H1 (cell line): ENCODE measurements around the gene AMZ1. TPM values are rescaled to one million over a fixed set of nuclear protein-coding genes. Genes with fewer than 3 reads are reported as not detected.

Experiments
- CTCF ChIA-PET: fragments of 300-600 bp; sonication (Branson Sonifier 250); formaldehyde crosslinking; loops from one replicate; lab custom pipeline; 2021; ENCODE audit not compliant: partially characterized antibody; lab: Charles Lee
- POLR2A ChIA-PET: fragments of 300-600 bp; sonication (Branson Sonifier 250); formaldehyde crosslinking; loops from one replicate; lab custom pipeline; 2021; ENCODE audit warnings: inconsistent platforms; ENCODE audit not compliant: partially characterized antibody; lab: Charles Lee
- DNase-seq, 2 experiments: peaks; one replicate each; pipeline versions ENCODE4 v3.0.0 to v3.0.0-alpha.2; 2010 to 2022; ENCODE audit warnings: low spot score in 2 of 2, low read depth in 1 of 2, mixed read lengths in 1 of 2
- FAIRE-seq: peaks from 2 replicates; lab custom pipeline; 2011; peaks lifted over from hg19 to GRCh38; lab: Jason Lieb, UNC
- H2AFZ ChIP-seq: 2 replicates; pipeline ENCODE4 v1.8.1; 2012; ENCODE audit warnings: low read length, inconsistent platforms
- H2AK5ac ChIP-seq: 2 replicates; pipeline ENCODE4 v1.6.1; 2013; ENCODE audit warnings: low read depth, low read length
- H2BK120ac ChIP-seq: replicated peaks from 2 replicates; pipeline ENCODE3; 2013; ENCODE audit warnings: low read depth, low read length, inconsistent platforms
- H2BK12ac ChIP-seq: 2 replicates; pipeline ENCODE4 v1.6.1; 2013; ENCODE audit warnings: low read depth, low read length
- H2BK15ac ChIP-seq: 2 replicates; pipeline ENCODE4 v1.6.1; 2013; ENCODE audit warnings: low read length
- H2BK20ac ChIP-seq: 2 replicates; pipeline ENCODE4 v1.6.1; 2013; ENCODE audit warnings: low read length
- H2BK5ac ChIP-seq: 2 replicates; pipeline ENCODE4 v1.6.1; 2013; ENCODE audit warnings: low read depth, low read length
- H3K14ac ChIP-seq: 2 replicates; pipeline ENCODE4 v1.6.1; 2013; ENCODE audit warnings: inconsistent platforms; ENCODE audit not compliant: insufficient read length
- H3K18ac ChIP-seq: 2 replicates; pipeline ENCODE4 v1.6.1; 2013; ENCODE audit warnings: low read length; ENCODE audit errors: extremely low read depth
- H3K23ac ChIP-seq: 2 replicates; pipeline ENCODE4 v1.6.1; 2013; ENCODE audit warnings: inconsistent platforms; ENCODE audit not compliant: insufficient read length
- H3K23me2 ChIP-seq: 2 replicates; pipeline ENCODE4 v1.6.1; 2013; ENCODE audit warnings: low read depth, low read length
- H3K27ac ChIP-seq: 2 replicates; pipeline ENCODE4 v1.6.1; 2011; ENCODE audit warnings: low read depth, low read length, inconsistent platforms
- H3K27me3 ChIP-seq, 4 experiments: replicated peaks in 1 of 4; 1 replicate in 1 of 4; 2 replicates in 3 of 4; pipeline versions ENCODE4 v1.6.1 to v1.8.1; 2011 to 2013; ENCODE audit warnings: low read length in 3 of 4, mild to moderate bottlenecking in 3 of 4, inconsistent platforms in 2 of 4, mixed read lengths in 2 of 4, moderate library complexity in 1 of 4; ENCODE audit not compliant: control insufficient read depth in 3 of 4, insufficient read depth in 3 of 4; ENCODE audit errors: extremely low read depth in 1 of 4
- H3K36me3 ChIP-seq, 4 experiments: 2 replicates each; pipeline versions ENCODE4 v1.6.1 to v1.8.1; 2011 to 2013; ENCODE audit warnings: mild to moderate bottlenecking in 4 of 4, low read length in 3 of 4, moderate library complexity in 2 of 4, control low read depth in 1 of 4, inconsistent platforms in 1 of 4; ENCODE audit not compliant: insufficient read depth in 4 of 4, control insufficient read depth in 2 of 4
- H3K4ac ChIP-seq: replicated peaks from 2 replicates; pipeline ENCODE3; 2013; ENCODE audit warnings: low read length, low read depth, mixed read lengths, inconsistent platforms; ENCODE audit not compliant: insufficient read length
- H3K4me1 ChIP-seq, 4 experiments: replicated peaks in 1 of 4; 1 replicate in 1 of 4; 2 replicates in 3 of 4; pipeline versions ENCODE4 v1.6.1 to v1.8.1; 2011 to 2013; ENCODE audit warnings: low read length in 3 of 4, inconsistent platforms in 2 of 4, mixed read lengths in 1 of 4; ENCODE audit not compliant: insufficient read depth in 4 of 4, control insufficient read depth in 3 of 4
- H3K4me2 ChIP-seq, 2 experiments: 2 replicates each; pipeline versions ENCODE4 v1.6.1 to v1.8.1; 2011 to 2013; ENCODE audit warnings: low read depth in 2 of 2, low read length in 2 of 2, control low read depth in 1 of 2, inconsistent platforms in 1 of 2, mild to moderate bottlenecking in 1 of 2; ENCODE audit not compliant: insufficient read depth in 1 of 2
- H3K4me3 ChIP-seq, 4 experiments: fragments of 200-600, 300-600 bp in 1 of 4; sonication (generic), shearing (Covaris generic), sonication (Bioruptor Twin) in 1 of 4; 2 replicates each; pipeline versions ENCODE4 v1.5.1 to v1.8.1; 2011 to 2016; ENCODE audit warnings: low read length in 4 of 4, low read depth in 3 of 4, control low read depth in 2 of 4, inconsistent platforms in 2 of 4, mild to moderate bottlenecking in 2 of 4, mixed read lengths in 1 of 4, moderate library complexity in 1 of 4; ENCODE audit not compliant: insufficient read depth in 2 of 4; ENCODE audit errors: extremely low read depth in 1 of 4
- H3K56ac ChIP-seq: replicated peaks from 2 replicates; pipeline ENCODE3; 2013; ENCODE audit warnings: low read depth, mild to moderate bottlenecking, mixed read lengths, low read length, inconsistent platforms; ENCODE audit not compliant: insufficient read length
- H3K79me1 ChIP-seq: 2 replicates; pipeline ENCODE4 v1.6.1; 2013; ENCODE audit warnings: low read depth, low read length, control low read depth
- H3K79me2 ChIP-seq, 2 experiments: 2 replicates each; pipeline versions ENCODE4 v1.6.1 to v1.8.1; 2012 to 2013; ENCODE audit warnings: low read length in 2 of 2, mild to moderate bottlenecking in 2 of 2, inconsistent platforms in 1 of 2; ENCODE audit not compliant: insufficient read depth in 2 of 2, control insufficient read depth in 1 of 2
- H3K9ac ChIP-seq, 4 experiments: replicated peaks in 1 of 4; 1 replicate in 1 of 4; 2 replicates in 3 of 4; pipeline versions ENCODE4 v1.6.1 to v1.8.1; 2011 to 2013; ENCODE audit warnings: low read depth in 3 of 4, low read length in 3 of 4, control low read depth in 2 of 4, mild to moderate bottlenecking in 2 of 4, moderate library complexity in 2 of 4, inconsistent platforms in 1 of 4; ENCODE audit errors: extremely low read depth in 1 of 4
- H3K9me3 ChIP-seq, 2 experiments: 2 replicates each; pipeline versions ENCODE4 v1.6.1 to v1.8.1; 2012 to 2013; ENCODE audit warnings: mild to moderate bottlenecking in 2 of 2, moderate library complexity in 2 of 2, control low read depth in 1 of 2, inconsistent platforms in 1 of 2, low read depth in 1 of 2, low read length in 1 of 2, mixed read lengths in 1 of 2; ENCODE audit not compliant: insufficient read depth in 2 of 2
- H4K20me1 ChIP-seq, 2 experiments: replicated peaks in 1 of 2; 2 replicates each; pipeline versions ENCODE3 to v1.8.1; 2011 to 2013; ENCODE audit warnings: inconsistent platforms in 2 of 2, low read length in 2 of 2, mild to moderate bottlenecking in 1 of 2; ENCODE audit not compliant: insufficient read depth in 2 of 2, control insufficient read depth in 1 of 2
- H4K5ac ChIP-seq: 2 replicates; pipeline ENCODE4 v1.6.1; 2013; ENCODE audit warnings: low read length, low read depth, mixed read lengths, inconsistent platforms; ENCODE audit not compliant: insufficient read length
- H4K8ac ChIP-seq: 2 replicates; pipeline ENCODE4 v1.8.0; 2013; ENCODE audit warnings: mild to moderate bottlenecking, moderate library complexity, low read length, inconsistent platforms; ENCODE audit not compliant: insufficient read depth; ENCODE audit errors: extremely low read depth
- H4K91ac ChIP-seq: replicated peaks from 2 replicates; pipeline ENCODE3; 2013; ENCODE audit warnings: low read length, mixed read lengths, inconsistent platforms; ENCODE audit not compliant: insufficient read length
- CBX8 ChIP-seq: fragments of 300-800, 300-1000 bp; sonication (generic); IDR thresholded peaks from 2 replicates; pipeline ENCODE4 v1.7.1; 2016; ENCODE audit warnings: low read depth, low read length, borderline replicate concordance
- CTBP2 ChIP-seq: IDR thresholded peaks from 2 replicates; pipeline ENCODE4 v1.7.0; 2011; ENCODE audit warnings: borderline replicate concordance, mild to moderate bottlenecking, moderate library complexity, mixed read lengths, low read length; ENCODE audit not compliant: insufficient read depth, insufficient read length
- EP300 ChIP-seq, 2 experiments: IDR thresholded peaks; 1 replicate in 1 of 2; 2 replicates in 1 of 2; pipeline ENCODE4 v1.6.1; 2011 to 2012; ENCODE audit warnings: low read depth in 2 of 2, low read length in 2 of 2, mild to moderate bottlenecking in 2 of 2, borderline replicate concordance in 1 of 2, inconsistent platforms in 1 of 2, moderate library complexity in 1 of 2
- JUN ChIP-seq: IDR thresholded peaks from 2 replicates; pipeline ENCODE4 v1.6.1; 2011; ENCODE audit warnings: low read depth, mild to moderate bottlenecking, improper control_type of control experiment, low read length
- POU5F1 ChIP-seq: IDR thresholded peaks from 2 replicates; pipeline ENCODE4 v1.6.1; 2011; ENCODE audit warnings: low read depth, mild to moderate bottlenecking, low read length, moderate library complexity
- RFX5 ChIP-seq: IDR thresholded peaks from 2 replicates; pipeline ENCODE4 v1.6.1; 2011; ENCODE audit warnings: low read depth, low read length, improper control_type of control experiment, borderline replicate concordance
- SAP30 ChIP-seq: fragments of 300-600 bp; sonication (generic); IDR thresholded peaks from 2 replicates; pipeline ENCODE4 v1.7.1; 2012; ENCODE audit warnings: low read length, moderate library complexity, mild to moderate bottlenecking, inconsistent platforms; ENCODE audit not compliant: insufficient read depth, insufficient replicate concordance
- whole genome bisulfite sequencing, 2 experiments: shearing (Covaris generic) in 1 of 2; methylation state at CpG; one replicate each; pipeline versions ENCODE4 v1.1.6 to v1.1.7; 2013 to 2015; ENCODE audit warnings: low lambda C conversion rate in 2 of 2, mixed read lengths in 2 of 2, inconsistent platforms in 1 of 2, low coverage in 1 of 2, missing lambda C conversion rate in 1 of 2; ENCODE audit not compliant: insufficient replicate concordance in 2 of 2, insufficient coverage in 1 of 2, insufficient read length in 1 of 2; ENCODE audit errors: extremely low coverage in 1 of 2, missing lambda C conversion rate in 1 of 2; 5-methylcytosine and 5-hydroxymethylcytosine counted together
- polyA plus RNA-seq, 7 experiments: library from polyadenylated mRNA; depleted of rRNA in 3 of 7; stranded (reverse) in 5 of 7; unstranded in 2 of 7; fragments of >200 nt in 5 of 7; fragments of 200-250 nt in 2 of 7; gene quantifications; 1 replicate in 5 of 7; 2 replicates in 1 of 7; 4 replicates in 1 of 7; pipeline versions ENCODE4 v1.2.1 to v1.2.3, GENCODE V29; 2011 to 2013; ENCODE audit warnings: missing spikeins in 2 of 7, mixed read lengths in 2 of 7
- total RNA-seq: library from RNA; stranded (reverse); fragmentation: NEBNext Ultra II Directional; extraction: Animal tissue kit (Norgen Biotek cat#: 25700); gene quantifications from 2 replicates; pipeline ENCODE4 v1.2.1, GENCODE V29; 2021

Gene AMZ1
- total and polyA plus RNA-seq, 2 of the 8 experiments (the other 6 are each of a cell fraction or from before 2014, with no cell fraction given) = 0.59 to 1.4 TPM

- H3K23ac ChIP-seq = no peak overlapping the region
- ChIA-PET POLR2A (interaction anchor here (1.9 to 5.1 kb wide), 2 partner anchors 10 to 11 kb away, joined by 8 to 20 read pairs; no protein-coding TSS in a partner anchor), CTCF (interaction anchor here (0.5 to 4.2 kb wide), 11 partner anchors 13 to 239 kb away, joined by 3 to 29 read pairs (median 4); no protein-coding TSS in a partner anchor)
- no peaks in the 10 kb centered on the region for H3K9me3 ChIP-seq
- H2BK5ac ChIP-seq = no peak overlapping the region; the same call in 1 of the 2 replicates
- FAIRE-seq (no peak), DNase-seq (no peak)
- peaks cover 5% of the 10 kb centered on the region; the same call in 1 of the 2 replicates for H3K23me2 ChIP-seq
- no peak overlapping the region for H4K5ac ChIP-seq
- no peak overlapping the region for H2BK20ac ChIP-seq
- H3K36me3 ChIP-seq = peaks cover 9 to 37% (median 23%) of the 10 kb centered on the region in 4 experiments; a peak in 7 of 8 replicates
- 92% methylated on average over 24 of the region's 29 CpGs; no CpG with 5 or more reads in 1 of the 2 experiments for WGBS, 2 experiments
- H3K4me2 ChIP-seq = no peak overlapping the region
- no peak overlapping the region for H3K14ac ChIP-seq
- H4K91ac ChIP-seq = no peak overlapping the region
- no peak overlapping the region for H2BK120ac ChIP-seq
- no peak for TF ChIP-seq JUN
- TF ChIP-seq CTBP2 = no peak
- no peak for TF ChIP-seq RFX5
- no peak for TF ChIP-seq EP300 (IDR thresholded peaks at IDR 0.05; ENCODE audit: borderline replicate concordance in 1 of 2, low read depth in 2 of 2, low read length in 2 of 2)
- TF ChIP-seq SAP30 = no peak
- no peak for TF ChIP-seq POU5F1
- no peak for TF ChIP-seq CBX8
- no peak overlapping the region for H3K4me3 ChIP-seq
- H2BK12ac ChIP-seq = no peak overlapping the region
- no peaks in the 10 kb centered on the region for H3K4me1 ChIP-seq
- H2BK15ac ChIP-seq = no peak overlapping the region
- no peak overlapping the region for H3K9ac ChIP-seq
- H2AK5ac ChIP-seq = no peak overlapping the region
- peaks cover 0 to 24% of the 10 kb centered on the region in 2 experiments for H4K20me1 ChIP-seq
- no peak overlapping the region for H2AFZ ChIP-seq
- H3K56ac ChIP-seq = no peak overlapping the region
- no peaks in the 10 kb centered on the region for H3K79me2 ChIP-seq
- H3K4ac ChIP-seq = no peak overlapping the region
- H3K18ac ChIP-seq = no peak overlapping the region
- no peak overlapping the region for H4K8ac ChIP-seq
- no peaks in the 10 kb centered on the region; a peak in 2 of 7 replicates for H3K27me3 ChIP-seq
- no peak overlapping the region for H3K27ac ChIP-seq
- H3K79me1 ChIP-seq = peaks cover 3% of the 10 kb centered on the region; the same call in 1 of the 2 replicates
These were observed 32.0 kb upstream of the AMZ1 start for GRCh38 chr7:2655870-2656614.
